Left ventricle myocardium inferior (tissue), 1 donor: Measurements from ENCODE around the gene USP44. TPM values are rescaled to one million over a fixed set of nuclear protein-coding genes. Genes with fewer than 3 reads are reported as not detected.

Experiments
- DNase-seq: peaks from one replicate; pipeline ENCODE4 v3.0.0-alpha.2; 2020
- H3K27ac ChIP-seq: fragments of 200-600 bp; replicated peaks from 2 replicates; pipeline ENCODE4 v1.8.0; 2021
- H3K27me3 ChIP-seq: fragments of 200-600 bp; 2 replicates; pipeline ENCODE4 v1.8.0; 2021; ENCODE audit warnings: low read depth
- H3K36me3 ChIP-seq: fragments of 200-600 bp; 2 replicates; pipeline ENCODE4 v1.8.0; 2021
- H3K4me1 ChIP-seq: fragments of 200-600 bp; 2 replicates; pipeline ENCODE4 v1.8.0; 2021
- H3K4me3 ChIP-seq: fragments of 200-600 bp; 2 replicates; pipeline ENCODE4 v1.8.0; 2021; ENCODE audit warnings: mild to moderate bottlenecking, moderate library complexity
- H3K9me3 ChIP-seq: fragments of 200-600 bp; replicated peaks from 2 replicates; pipeline ENCODE4 v1.8.0; 2021
- CTCF ChIP-seq: fragments of 200-600 bp; IDR thresholded peaks from 2 replicates; pipeline ENCODE4 v1.8.0; 2021; ENCODE audit warnings: antibody characterized with exemption, mild to moderate bottlenecking, borderline replicate concordance
- intact Hi-C: fragments of 100-400 bp; cut with micrococcal nuclease; formaldehyde crosslinking; loops from one replicate; pipeline ENCODE4 v1.11.0; 2022
- total RNA-seq: library from RNA; stranded (reverse); fragmentation: NEBNext Ultra II Directional; extraction: Animal tissue kit (Norgen Biotek cat#: 25700); gene quantifications from one replicate; pipeline ENCODE4 v1.2.1, GENCODE V29; 2021
- donor health status: DM: no; HTN: yes; CAD: no; lungs with severe emphysema.

Gene USP44
- total RNA-seq, 1 donor from 2014 or later = 0.80 TPM

GRCh38 chr12:95517246-95517645, 34.0 kb downstream of the USP44 start:
- Histone ChIP-seq H3K9me3 (no peaks in the 10 kb centered on the region), H3K36me3 (peaks cover 34% of the 10 kb centered on the region), H3K27ac (no peak overlapping the region), H3K27me3 (no peaks in the 10 kb centered on the region), H3K4me3 (no peak overlapping the region), H3K4me1 (no peaks in the 10 kb centered on the region)
- TF ChIP-seq CTCF = no peak
- intact Hi-C loops = no loop called here
- DNase-seq = no peak

GRCh38 chr12:95516757-95517156, 34.5 kb downstream of the USP44 start:
- H3K36me3 ChIP-seq = peaks cover 39% of the 10 kb centered on the region
- no peak overlapping the region for H3K27ac ChIP-seq
- no peak for DNase-seq
- no peaks in the 10 kb centered on the region for H3K4me1 ChIP-seq
- no peaks in the 10 kb centered on the region for H3K27me3 ChIP-seq
- intact Hi-C loops = no loop called here
- TF ChIP-seq CTCF = no peak
- H3K9me3 ChIP-seq = no peaks in the 10 kb centered on the region
- H3K4me3 ChIP-seq = no peak overlapping the region

GRCh38 chr12:95515197-95515596, 36.1 kb downstream of the USP44 start:
- no peak for TF ChIP-seq CTCF
- no peak for DNase-seq
- no peaks in the 10 kb centered on the region for H3K9me3 ChIP-seq

GRCh38 chr12:95513599-95513998, 37.7 kb downstream of the USP44 start:
- intact Hi-C loops = no loop called here
- TF ChIP-seq CTCF = no peak
- no peaks in the 10 kb centered on the region for H3K9me3 ChIP-seq
- no peak for DNase-seq
- no peak overlapping the region for H3K4me3 ChIP-seq
- no peaks in the 10 kb centered on the region for H3K27me3 ChIP-seq
- H3K36me3 ChIP-seq = peaks cover 68% of the 10 kb centered on the region
- no peaks in the 10 kb centered on the region for H3K4me1 ChIP-seq
- H3K27ac ChIP-seq = no peak overlapping the region

More at GRCh38 chr12:95515197-95515596, 36.1 kb downstream of the USP44 start:
- Histone ChIP-seq H3K36me3 (peaks cover 53% of the 10 kb centered on the region), H3K27me3 (no peaks in the 10 kb centered on the region), H3K27ac (no peak overlapping the region), H3K4me1 (no peaks in the 10 kb centered on the region), H3K4me3 (no peak overlapping the region)
- intact Hi-C loops = no loop called here

- no peak overlapping the region for H3K4me3 ChIP-seq
- intact Hi-C loops = no loop called here
These were observed 39.3 kb downstream of the USP44 start for GRCh38 chr12:95511977-95512376.

More at GRCh38 chr12:95511977-95512376, 39.3 kb downstream of the USP44 start:
- no peak for TF ChIP-seq CTCF
- DNase-seq = no peak
- H3K9me3 ChIP-seq = no peaks in the 10 kb centered on the region
- H3K27ac ChIP-seq = no peak overlapping the region
- H3K36me3 ChIP-seq = peaks cover 84% of the 10 kb centered on the region
- H3K27me3 ChIP-seq = no peaks in the 10 kb centered on the region
- no peaks in the 10 kb centered on the region for H3K4me1 ChIP-seq
